HepG2 (cell line): ENCODE data around the gene PGK1. TPM values are rescaled to one million over a fixed set of nuclear protein-coding genes. Genes with fewer than 3 reads are reported as not detected.

ENCODE experiments used
- ATAC-seq: fragments of 200-7000 bp; cut with Tn5 transposase; 3 replicates; pipeline ENCODE4 v1.9.1; 2020; ENCODE audit warnings: mild to moderate bottlenecking, moderate library complexity
- BruUV-seq: library from RNA; stranded (reverse); fragments of 400-500 nt; replicated peaks from 2 replicates; lab custom pipeline; 2021; lab: Mats Ljungman, UMichigan
- CTCF ChIA-PET: fragments of 300-600 bp; formaldehyde crosslinking; extraction: SDS; loops from one replicate; lab custom pipeline; 2021; ENCODE audit warnings: low total read pairs, inconsistent platforms, low intra/inter-chr PET ratio; lab: Yijun Ruan, JAX
- POLR2A ChIA-PET: fragments of 350-600 bp; sonication (Branson Sonifier 250); formaldehyde crosslinking; loops from one replicate; lab custom pipeline; 2020; ENCODE audit warnings: antibody characterized with exemption, inconsistent platforms; lab: Yijun Ruan, JAX
- DNase-seq: peaks from one replicate; pipeline ENCODE4 v3.0.0-alpha.2; 2015; ENCODE audit warnings: low spot score
- FAIRE-seq: peaks from 3 replicates; lab custom pipeline; 2011; peaks lifted over from hg19 to GRCh38; lab: Jason Lieb, UNC
- H2AFZ ChIP-seq: one replicate; pipeline ENCODE4 v1.6.1; 2011; ENCODE audit warnings: low read length, inconsistent platforms
- H3K27ac ChIP-seq: fragments of 300-600 bp; 3 replicates; pipeline ENCODE4 v1.8.0; 2011; ENCODE audit warnings: mixed run types, mild to moderate bottlenecking, mixed read lengths, low read length, inconsistent platforms; ENCODE audit not compliant: insufficient read depth; ENCODE audit errors: extremely low read length
- H3K27me3 ChIP-seq, 2 experiments: fragments of 200-600 bp in 1 of 2; 2 replicates in 1 of 2; 3 replicates in 1 of 2; pipeline versions ENCODE4 v1.6.0 to v1.8.0; 2011; ENCODE audit warnings: low read length in 2 of 2, mild to moderate bottlenecking in 2 of 2, moderate library complexity in 2 of 2, inconsistent platforms in 1 of 2; ENCODE audit not compliant: insufficient read depth in 2 of 2, control insufficient read depth in 1 of 2
- H3K36me3 ChIP-seq, 2 experiments: fragments of 200-600 bp in 1 of 2; replicated peaks in 1 of 2; 2 replicates in 1 of 2; 3 replicates in 1 of 2; pipeline versions ENCODE4 v1.5.1 to v1.8.0; 2011; ENCODE audit warnings: low read length in 2 of 2, inconsistent platforms in 1 of 2; ENCODE audit not compliant: insufficient read depth in 2 of 2, control insufficient read depth in 1 of 2
- H3K4me1 ChIP-seq: 2 replicates; pipeline ENCODE4 v1.5.1; 2012; ENCODE audit warnings: low read length, inconsistent platforms; ENCODE audit not compliant: insufficient read depth
- H3K4me2 ChIP-seq: 2 replicates; pipeline ENCODE4 v1.6.0; 2011; ENCODE audit warnings: low read depth, low read length, inconsistent platforms
- H3K4me3 ChIP-seq, 3 experiments: fragments of 200-600 bp in 1 of 3; sonication (generic), shearing (Covaris generic) in 1 of 3; replicated peaks in 1 of 3; 2 replicates each; pipeline ENCODE4 v1.5.1; 2011 to 2016; ENCODE audit warnings: low read length in 3 of 3, inconsistent platforms in 2 of 3, low read depth in 2 of 3, mild to moderate bottlenecking in 2 of 3, control low read depth in 1 of 3, mixed read lengths in 1 of 3; ENCODE audit not compliant: insufficient read depth in 1 of 3
- H3K79me2 ChIP-seq: one replicate; pipeline ENCODE4 v1.6.1; 2011; ENCODE audit warnings: low read length, inconsistent platforms; ENCODE audit not compliant: insufficient read depth
- H3K9ac ChIP-seq: 2 replicates; pipeline ENCODE4 v1.6.0; 2011; ENCODE audit warnings: mild to moderate bottlenecking, low read depth, low read length, inconsistent platforms; ENCODE audit not compliant: insufficient read depth
- H3K9me3 ChIP-seq: 2 replicates; pipeline ENCODE4 v1.5.1; 2012; ENCODE audit warnings: mild to moderate bottlenecking, low read length
- H4K20me1 ChIP-seq: 2 replicates; pipeline ENCODE4 v1.6.0; 2011; ENCODE audit warnings: inconsistent platforms, mild to moderate bottlenecking, low read length, moderate library complexity; ENCODE audit not compliant: insufficient read depth
- AGO1 ChIP-seq: fragments of 200-400 bp; formaldehyde crosslinking; IDR thresholded peaks from 2 replicates; pipeline ENCODE4 v1.6.1; 2017; ENCODE audit warnings: mild to moderate bottlenecking, low read depth, low read length, moderate library complexity; ENCODE audit not compliant: poor library complexity, severe bottlenecking
- ATAD3A ChIP-seq: sonication (generic); formaldehyde crosslinking; IDR thresholded peaks from 2 replicates; pipeline ENCODE4 v1.4.0; 2020; ENCODE audit warnings: missing genetic modification reagents
- HOXA9 ChIP-seq: sonication (generic); formaldehyde crosslinking; IDR thresholded peaks from 2 replicates; pipeline ENCODE4 v1.8.1; 2022; ENCODE audit warnings: missing genetic modification reagents, mild to moderate bottlenecking, moderate library complexity, borderline replicate concordance
- MYPOP ChIP-seq: sonication (generic); formaldehyde crosslinking; IDR thresholded peaks from 2 replicates; pipeline ENCODE4 v1.8.1; 2023; ENCODE audit warnings: mild to moderate bottlenecking, moderate library complexity, missing genetic modification reagents
- POLR2A ChIP-seq, 2 experiments: IDR thresholded peaks; 2 replicates each; pipeline ENCODE4 v1.6.1; 2011; ENCODE audit warnings: low read depth in 2 of 2, low read length in 2 of 2, mild to moderate bottlenecking in 1 of 2, moderate library complexity in 1 of 2; ENCODE audit not compliant: insufficient read depth in 1 of 2
- POLR2AphosphoS5 ChIP-seq: IDR thresholded peaks from 2 replicates; pipeline ENCODE4 v1.6.1; 2012; ENCODE audit warnings: low read depth, low read length
- RBFOX2 ChIP-seq: fragments of 200-400 bp; formaldehyde crosslinking; IDR thresholded peaks from 2 replicates; pipeline ENCODE4 v1.6.1; 2017; ENCODE audit warnings: low read depth, mild to moderate bottlenecking, low read length
- TRIM22 ChIP-seq: fragments of 450-650 bp; IDR thresholded peaks from 2 replicates; pipeline ENCODE4 v1.6.1; 2017
- ZNF260 ChIP-seq: sonication (generic); formaldehyde crosslinking; IDR thresholded peaks from 2 replicates; pipeline ENCODE4 v1.4.0; 2020; ENCODE audit warnings: missing genetic modification reagents, low read depth, mild to moderate bottlenecking, borderline replicate concordance
- ZNF44 ChIP-seq: sonication (generic); formaldehyde crosslinking; IDR thresholded peaks from 2 replicates; pipeline ENCODE4 v1.5.1; 2020; ENCODE audit warnings: mild to moderate bottlenecking, missing genetic modification reagents
- ZNF768 ChIP-seq: sonication (generic); formaldehyde crosslinking; IDR thresholded peaks from 2 replicates; pipeline ENCODE4 v1.4.0; 2020; ENCODE audit warnings: missing genetic modification reagents
- ZNF782 ChIP-seq: sonication (generic); formaldehyde crosslinking; IDR thresholded peaks from 2 replicates; pipeline ENCODE4 v1.4.0; 2020; ENCODE audit warnings: missing genetic modification reagents, mild to moderate bottlenecking, borderline replicate concordance
- whole genome bisulfite sequencing: methylation state at CpG from one replicate; pipeline ENCODE4 v1.1.6; 2017; ENCODE audit warnings: low lambda C conversion rate; 5-methylcytosine and 5-hydroxymethylcytosine counted together
- in situ Hi-C: cut with HindIII; loops from 2 replicates; pipeline ENCODE4 v1.10.0; 2017; ENCODE audit warnings: low pct_unique_long_range_greater_than_20kb; ENCODE audit not compliant: extremely low pct_ligation_motif_present
- intact Hi-C: fragments of 100-400 bp; cut with micrococcal nuclease; formaldehyde crosslinking; loops from one replicate; pipeline ENCODE4 v1.10.0; 2022; ENCODE audit not compliant: unreplicated experiment
- polyA plus RNA-seq, 8 experiments: library from polyadenylated mRNA; depleted of rRNA in 3 of 8; stranded (reverse) in 7 of 8; unstranded in 1 of 8; fragments of >200 nt; fragmentation: Illumina TruSeq in 4 of 8; extraction: Trizol in 4 of 8; gene quantifications; 2 replicates each; pipeline versions ENCODE4 v1.2.1 to v1.2.3, GENCODE V29; 2011 to 2016; ENCODE audit warnings: low read depth in 4 of 8, missing spikeins in 1 of 8, mixed read lengths in 1 of 8; ENCODE audit not compliant: insufficient read depth in 1 of 8
- total RNA-seq, 5 experiments: library from RNA; depleted of rRNA; stranded (reverse); fragments of >200 nt; fragmentation: Illumina TruSeq; extraction: Trizol; gene quantifications; 2 replicates each; pipeline ENCODE4 v1.2.3, GENCODE V29; 2016; ENCODE audit warnings: low read depth in 1 of 5

Gene PGK1
- total and polyA plus RNA-seq, 2 of the 13 experiments (the other 11 are each of a cell fraction or from before 2014, with no cell fraction given), result 325 to 1,274 TPM

GRCh38 chrX:78105944-78106650 lies 2.0 kb downstream of the PGK1 start:
- H3K36me3 ChIP-seq, result no peaks in the 10 kb centered on the region; a peak in 2 of 5 replicates
- intact Hi-C loops (loop anchor here (2.0 kb wide), 1 partner anchor 195 kb away; the partner anchor contains the start of gene ATP7A), in situ Hi-C loops (loop anchor here (25.0 kb wide), 1 partner anchor 194 kb away; the partner anchor contains the start of gene ATP7A)
- ChIA-PET POLR2A (interaction anchor here (1.8 kb wide), 1 partner anchor 33 kb away, joined by 6 read pairs; the partner anchor contains the start of gene TAF9B), CTCF (no interaction called here)
- BruUV-seq, result no TSS peak
- peak overlapping the region; percentile 84 for H3K9ac ChIP-seq
- TF ChIP-seq ZNF768 (CRISPR knock-in tag) (no peak), RBFOX2 (peak; percentile 39; the same call in 1 of the 2 replicates), MYPOP (CRISPR knock-in tag) (no peak), ZNF44 (CRISPR knock-in tag) (no peak), POLR2AphosphoS5 (peak; percentile 15; the same call in 1 of the 2 replicates), HOXA9 (CRISPR knock-in tag) (no peak), AGO1 (no peak), TRIM22 (no peak), ATAD3A (CRISPR knock-in tag) (no peak), ZNF260 (CRISPR knock-in tag) (no peak), ZNF782 (no peak), POLR2A (IDR thresholded peaks at IDR 0.05; ENCODE audit: insufficient read depth in 1 of 2, low read depth in 2 of 2, low read length in 2 of 2) (peak in 1 of 2 experiments; percentile 32; a peak in 1 of 4 replicates)
- peaks cover 69% of the 10 kb centered on the region for H3K79me2 ChIP-seq
- H3K4me2 ChIP-seq, result peak overlapping the region; percentile 74
- H3K4me1 ChIP-seq, result peaks cover 47% of the 10 kb centered on the region
- 29% methylated on average over 10 of the region's 11 CpGs for WGBS
- no peak for ATAC-seq
- no peak overlapping the region for H2AFZ ChIP-seq
- peak overlapping the region; percentile 74 to 87 (median 80) for H3K4me3 ChIP-seq
- no peaks in the 10 kb centered on the region; a peak in 1 of 5 replicates for H3K27me3 ChIP-seq
- H3K9me3 ChIP-seq, result no peaks in the 10 kb centered on the region
- no peak for FAIRE-seq
- no peak overlapping the region for H3K27ac ChIP-seq
- peaks cover 61% of the 10 kb centered on the region for H4K20me1 ChIP-seq
- no peak for DNase-seq
